Measurements from ENCODE around the gene EGR4. TPM values are rescaled to one million over a fixed set of nuclear protein-coding genes. Genes with fewer than 3 reads are reported as not detected.

Gene EGR4
- total and polyA plus RNA-seq, 2 experiments from 2014 or later, result 0.23 TPM; not detected in 1

DNA sequence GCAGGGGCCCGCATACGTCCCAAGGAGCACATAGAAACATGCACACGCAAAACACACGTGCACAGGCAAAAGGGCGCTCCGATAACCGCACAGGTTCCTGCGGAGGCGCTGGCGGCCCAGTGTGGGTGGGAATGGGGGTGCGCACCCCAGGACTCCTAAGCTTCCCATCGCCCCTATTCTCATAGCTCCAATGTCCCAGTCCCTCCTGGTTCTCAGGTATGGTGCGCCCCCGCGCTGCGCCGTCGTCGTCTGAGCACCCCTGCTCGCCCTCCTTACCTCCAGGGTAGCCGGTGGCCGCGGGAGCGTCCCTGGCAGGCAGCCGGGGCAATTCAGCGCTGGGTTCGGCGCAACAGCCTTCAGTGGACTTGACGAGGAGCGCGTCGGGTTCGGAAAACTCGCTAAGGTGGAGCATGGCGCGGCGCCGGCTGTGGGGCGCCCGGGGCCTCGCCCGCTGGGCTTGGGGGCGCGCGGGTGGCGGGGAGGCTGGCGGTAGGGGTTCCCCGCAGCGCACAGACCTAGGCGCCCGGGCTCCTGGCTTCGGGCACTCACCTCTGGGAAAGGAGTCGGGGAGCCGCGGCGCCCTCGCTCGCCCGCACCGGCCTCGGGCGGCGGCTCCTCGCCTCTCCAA lies 328 bp downstream of the EGR4 start:
- DNase-seq (ENCODE audit: low spot score) (peak; percentile 48), ATAC-seq (peak; percentile 13)
- peaks cover 19% of the 10 kb centered on the region for H3K4me1 Mint-ChIP-seq
- H3K9me3 Mint-ChIP-seq, result no peaks in the 10 kb centered on the region
- Histone ChIP-seq H3K79me2 (replicated peaks; ENCODE audit: insufficient read depth) (no peaks in the 10 kb centered on the region), H3K27me3 (ENCODE audit: insufficient read depth) (peaks cover 98% of the 10 kb centered on the region), H3K4me3 (peak overlapping the region; percentile 67), H4K20me1 (replicated peaks; ENCODE audit: insufficient read depth) (peaks cover 5% of the 10 kb centered on the region), H2AFZ (peak overlapping the region; percentile 78; the same call in 1 of the 2 replicates), H3K4me1 (ENCODE audit: insufficient read depth) (peaks cover 12% of the 10 kb centered on the region; the same call in 1 of the 2 replicates), H3K36me3 (ENCODE audit: insufficient read depth) (no peaks in the 10 kb centered on the region), H3F3A (replicated peaks; ENCODE audit: low read depth) (peaks cover 9% of the 10 kb centered on the region), H3K27ac (ENCODE audit: low read depth) (no peak overlapping the region), H3K4me2 (peak overlapping the region; percentile 89), H3K9me2 (ENCODE audit: insufficient read depth) (no peaks in the 10 kb centered on the region)
- H3K4me3 Mint-ChIP-seq, result peak overlapping the region; percentile 75
- peaks cover 69% of the 10 kb centered on the region for H3K27me3 Mint-ChIP-seq (ENCODE audit: insufficient read depth, low read depth, poor library complexity)
- H3K36me3 Mint-ChIP-seq (ENCODE audit: low read depth), result no peaks in the 10 kb centered on the region
- TF ChIP-seq, protein P1, sequence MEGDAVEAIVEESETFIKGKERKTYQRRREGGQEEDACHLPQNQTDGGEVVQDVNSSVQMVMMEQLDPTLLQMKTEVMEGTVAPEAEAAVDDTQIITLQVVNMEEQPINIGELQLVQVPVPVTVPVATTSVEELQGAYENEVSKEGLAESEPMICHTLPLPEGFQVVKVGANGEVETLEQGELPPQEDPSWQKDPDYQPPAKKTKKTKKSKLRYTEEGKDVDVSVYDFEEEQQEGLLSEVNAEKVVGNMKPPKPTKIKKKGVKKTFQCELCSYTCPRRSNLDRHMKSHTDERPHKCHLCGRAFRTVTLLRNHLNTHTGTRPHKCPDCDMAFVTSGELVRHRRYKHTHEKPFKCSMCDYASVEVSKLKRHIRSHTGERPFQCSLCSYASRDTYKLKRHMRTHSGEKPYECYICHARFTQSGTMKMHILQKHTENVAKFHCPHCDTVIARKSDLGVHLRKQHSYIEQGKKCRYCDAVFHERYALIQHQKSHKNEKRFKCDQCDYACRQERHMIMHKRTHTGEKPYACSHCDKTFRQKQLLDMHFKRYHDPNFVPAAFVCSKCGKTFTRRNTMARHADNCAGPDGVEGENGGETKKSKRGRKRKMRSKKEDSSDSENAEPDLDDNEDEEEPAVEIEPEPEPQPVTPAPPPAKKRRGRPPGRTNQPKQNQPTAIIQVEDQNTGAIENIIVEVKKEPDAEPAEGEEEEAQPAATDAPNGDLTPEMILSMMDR (conservative IDR thresholded peaks at IDR 0.05; ENCODE audit: low read depth in 2 of 2), result 0 out of 4 replicates have a peak, but pooled peaks of 1 of the 2 experiments have one; percentile 6
- no peak for TF ChIP-seq ZNF331 (CRISPR knock-in tag; IDR thresholded peaks at IDR 0.05; ENCODE audit: low read depth)
- TF ChIP-seq EZH2 (IDR thresholded peaks at IDR 0.05; ENCODE audit: low read depth, unreplicated experiment), result peak; percentile 88
- no peak overlapping the region for H3K27ac Mint-ChIP-seq

GRCh38 chr2:73292316-73292905 lies 937 bp downstream of the EGR4 start:
- peaks cover 5% of the 10 kb centered on the region for H4K20me1 ChIP-seq (replicated peaks; ENCODE audit: insufficient read depth)
- peaks cover 12% of the 10 kb centered on the region; the same call in 1 of the 2 replicates for H3K4me1 ChIP-seq (ENCODE audit: insufficient read depth)
- Mint-ChIP-seq H3K27ac (no peak overlapping the region), H3K36me3 (ENCODE audit: low read depth) (no peaks in the 10 kb centered on the region), H3K4me1 (peaks cover 14% of the 10 kb centered on the region), H3K9me3 (no peaks in the 10 kb centered on the region), H3K4me3 (peak overlapping the region; percentile 75), H3K27me3 (ENCODE audit: insufficient read depth, low read depth, poor library complexity) (peaks cover 68% of the 10 kb centered on the region)
- no peaks in the 10 kb centered on the region for H3K79me2 ChIP-seq (replicated peaks; ENCODE audit: insufficient read depth)
- no peaks in the 10 kb centered on the region for H3K36me3 ChIP-seq (ENCODE audit: insufficient read depth)
- peak overlapping the region; percentile 67 for H3K4me3 ChIP-seq
- DNase-seq (ENCODE audit: low spot score) (peak; percentile 21), ATAC-seq (peak; percentile 4)
- peak overlapping the region; percentile 81; the same call in 1 of the 2 replicates for H2AFZ ChIP-seq
- H3K27ac ChIP-seq (ENCODE audit: low read depth), result no peak overlapping the region
- no peaks in the 10 kb centered on the region for H3K9me2 ChIP-seq (ENCODE audit: insufficient read depth)
- peaks cover 98% of the 10 kb centered on the region for H3K27me3 ChIP-seq (ENCODE audit: insufficient read depth)
- peak overlapping the region; percentile 89 for H3K4me2 ChIP-seq
- peaks cover 9% of the 10 kb centered on the region for H3F3A ChIP-seq (replicated peaks; ENCODE audit: low read depth)
- TF ChIP-seq, protein P1 (conservative IDR thresholded peaks at IDR 0.05; ENCODE audit: low read depth in 2 of 2), result no peak
- no peak for TF ChIP-seq ZNF462 (CRISPR knock-in tag; IDR thresholded peaks at IDR 0.05)
- no peak for TF ChIP-seq ZNF114 (CRISPR knock-in tag; IDR thresholded peaks at IDR 0.05)
- TF ChIP-seq EZH2phosphoT487 (IDR thresholded peaks at IDR 0.05; ENCODE audit: unreplicated experiment), result peak; percentile 20
- no peak for TF ChIP-seq STAT1 (IDR thresholded peaks at IDR 0.05; ENCODE audit: unreplicated experiment)
- peak; percentile 33 for TF ChIP-seq EZH2 (IDR thresholded peaks at IDR 0.05; ENCODE audit: low read depth, unreplicated experiment)
- no peak for TF ChIP-seq POLR2AphosphoS5 (IDR thresholded peaks at IDR 0.05; ENCODE audit: low read depth)
- TF ChIP-seq NANOG (IDR thresholded peaks at IDR 0.05; ENCODE audit: borderline replicate concordance), result no peak
- TF ChIP-seq JUNB (IDR thresholded peaks at IDR 0.05; ENCODE audit: unreplicated experiment), result no peak

All from GM23338 (cell line).